Loucy (cell line): ENCODE results near the gene STX8.

Source experiments
- CTCF ChIP-seq: fragments of 200-600 bp; sonication (generic); conservative IDR thresholded peaks from 2 replicates; pipeline ENCODE4 v1.5.1; 2014; ENCODE audit warnings: mild to moderate bottlenecking, antibody characterized with exemption, low read length
- EZH2phosphoT487 ChIP-seq: fragments of 200-600 bp; IDR thresholded peaks from 2 replicates; pipeline ENCODE4 v1.6.1; 2018; ENCODE audit warnings: antibody characterized with exemption, mild to moderate bottlenecking, moderate library complexity, borderline replicate concordance

GRCh38 chr17:9549215-9549614 is 26.4 kb downstream of the STX8 start:
- TF ChIP-seq CTCF = no peak
- TF ChIP-seq EZH2phosphoT487 = no peak
